Fibroblast of lung (primary cell): ENCODE results near the gene TIMP1.

Experiments used
- EZH2 ChIP-seq: IDR thresholded peaks from 2 replicates; pipeline ENCODE4 v1.5.1; 2012; ENCODE audit warnings: low read length, control low read depth, mild to moderate bottlenecking; ENCODE audit errors: missing control alignments
- TF ChIP-seq, protein P1 (sequence below), 2 donors: IDR thresholded peaks in 1 of 2; conservative IDR thresholded peaks in 1 of 2; 1 replicate in 1 of 2; 2 replicates in 1 of 2; pipeline ENCODE4 v1.5.1; 2011 to 2012; ENCODE audit warnings: low read length in 2 of 2, control low read depth in 1 of 2, inconsistent platforms in 1 of 2, low read depth in 1 of 2, mild to moderate bottlenecking in 1 of 2

DNA sequence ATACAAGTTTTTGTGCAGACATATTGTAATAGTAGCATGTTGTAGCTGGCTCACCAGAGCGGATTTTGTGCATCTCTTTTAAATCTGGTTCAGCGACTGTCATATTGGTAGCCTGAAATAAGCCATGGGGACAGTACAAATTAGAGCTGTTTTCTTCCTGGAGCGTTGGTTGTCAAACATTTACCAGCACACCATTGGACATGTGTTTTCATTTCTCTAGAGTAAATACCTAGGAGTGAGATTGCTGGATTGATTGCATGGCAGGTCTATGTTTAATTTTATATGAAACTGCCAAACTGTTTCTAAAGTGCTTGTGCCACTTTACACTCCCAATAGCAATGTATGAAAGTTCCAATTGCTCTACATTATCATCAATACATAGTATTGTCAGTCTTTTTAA is 23.8 kb upstream of the TIMP1 start:
- TF ChIP-seq EZH2: no peak
- TF ChIP-seq, protein P1, sequence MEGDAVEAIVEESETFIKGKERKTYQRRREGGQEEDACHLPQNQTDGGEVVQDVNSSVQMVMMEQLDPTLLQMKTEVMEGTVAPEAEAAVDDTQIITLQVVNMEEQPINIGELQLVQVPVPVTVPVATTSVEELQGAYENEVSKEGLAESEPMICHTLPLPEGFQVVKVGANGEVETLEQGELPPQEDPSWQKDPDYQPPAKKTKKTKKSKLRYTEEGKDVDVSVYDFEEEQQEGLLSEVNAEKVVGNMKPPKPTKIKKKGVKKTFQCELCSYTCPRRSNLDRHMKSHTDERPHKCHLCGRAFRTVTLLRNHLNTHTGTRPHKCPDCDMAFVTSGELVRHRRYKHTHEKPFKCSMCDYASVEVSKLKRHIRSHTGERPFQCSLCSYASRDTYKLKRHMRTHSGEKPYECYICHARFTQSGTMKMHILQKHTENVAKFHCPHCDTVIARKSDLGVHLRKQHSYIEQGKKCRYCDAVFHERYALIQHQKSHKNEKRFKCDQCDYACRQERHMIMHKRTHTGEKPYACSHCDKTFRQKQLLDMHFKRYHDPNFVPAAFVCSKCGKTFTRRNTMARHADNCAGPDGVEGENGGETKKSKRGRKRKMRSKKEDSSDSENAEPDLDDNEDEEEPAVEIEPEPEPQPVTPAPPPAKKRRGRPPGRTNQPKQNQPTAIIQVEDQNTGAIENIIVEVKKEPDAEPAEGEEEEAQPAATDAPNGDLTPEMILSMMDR (conservative IDR thresholded peaks at IDR 0.05 in 1 of 2, IDR thresholded peaks at IDR 0.05 in 1 of 2; ENCODE audit: low read depth in 1 of 2, low read length in 2 of 2): no peak
